ENCODE data around the gene FNDC3B. TPM values are rescaled to one million over a fixed set of nuclear protein-coding genes. Genes with fewer than 3 reads are reported as not detected.

FNDC3B gene
- total RNA-seq, 1 donor from 2014 or later, result 263 TPM

DNA sequence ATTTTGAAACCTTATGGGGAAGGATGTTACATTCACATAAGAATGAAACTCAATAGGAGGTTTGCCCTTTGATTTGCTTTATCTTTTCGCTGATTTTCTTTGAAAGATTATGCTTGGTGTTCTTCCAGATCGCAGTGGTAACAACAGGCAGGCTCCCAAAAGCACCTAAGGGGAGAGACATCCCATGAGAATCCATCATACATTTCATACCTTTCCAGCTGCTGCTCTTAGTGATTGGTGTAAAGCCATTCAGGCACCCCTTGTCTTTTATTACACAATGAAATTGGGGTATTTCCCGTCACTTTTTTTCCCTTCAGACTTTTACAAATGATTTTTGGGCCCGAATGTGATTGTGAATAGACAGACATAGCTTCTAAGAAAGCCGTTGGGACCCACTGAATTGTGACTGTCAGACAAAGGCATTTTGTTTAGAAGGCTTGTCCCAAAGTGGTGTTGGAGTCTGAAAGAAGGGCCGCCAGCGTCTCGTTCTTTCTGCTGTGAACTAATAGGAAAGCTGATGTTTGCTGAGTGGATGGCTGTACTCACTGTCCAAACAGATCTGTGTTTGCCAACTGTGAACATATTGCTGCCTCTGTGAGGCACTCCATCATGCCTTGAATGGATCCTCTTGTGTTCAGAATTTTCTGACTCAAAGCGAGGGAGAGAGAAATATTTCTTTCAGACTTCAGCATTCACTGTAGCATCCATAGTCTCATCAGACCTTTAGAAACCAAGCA, 164.3 kb downstream of the FNDC3B start:
- no peak for DNase-seq (ENCODE audit: extremely low read depth, low read depth, low spot score)

DNA sequence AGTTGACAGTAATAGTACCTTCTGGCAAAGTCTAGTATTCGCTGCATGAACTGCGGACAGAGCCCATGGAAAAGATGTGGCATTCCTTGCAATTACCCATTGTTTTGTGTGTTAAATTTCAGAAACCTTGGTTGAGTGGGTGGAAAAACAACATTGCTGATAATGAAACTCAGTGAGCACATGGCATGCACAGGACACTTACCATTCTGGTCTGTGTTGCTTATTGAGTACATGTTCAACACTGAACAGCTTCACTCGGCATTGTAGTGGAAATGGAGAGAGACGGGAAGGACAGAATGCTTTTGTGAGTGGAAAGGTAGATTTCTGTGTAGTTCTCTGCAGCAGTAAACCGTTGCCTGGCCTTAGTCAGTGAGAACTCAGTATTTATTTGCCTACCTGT, 165.3 kb downstream of the FNDC3B start:
- DNase-seq (ENCODE audit: extremely low read depth, low read depth, low spot score), result no peak

DNA sequence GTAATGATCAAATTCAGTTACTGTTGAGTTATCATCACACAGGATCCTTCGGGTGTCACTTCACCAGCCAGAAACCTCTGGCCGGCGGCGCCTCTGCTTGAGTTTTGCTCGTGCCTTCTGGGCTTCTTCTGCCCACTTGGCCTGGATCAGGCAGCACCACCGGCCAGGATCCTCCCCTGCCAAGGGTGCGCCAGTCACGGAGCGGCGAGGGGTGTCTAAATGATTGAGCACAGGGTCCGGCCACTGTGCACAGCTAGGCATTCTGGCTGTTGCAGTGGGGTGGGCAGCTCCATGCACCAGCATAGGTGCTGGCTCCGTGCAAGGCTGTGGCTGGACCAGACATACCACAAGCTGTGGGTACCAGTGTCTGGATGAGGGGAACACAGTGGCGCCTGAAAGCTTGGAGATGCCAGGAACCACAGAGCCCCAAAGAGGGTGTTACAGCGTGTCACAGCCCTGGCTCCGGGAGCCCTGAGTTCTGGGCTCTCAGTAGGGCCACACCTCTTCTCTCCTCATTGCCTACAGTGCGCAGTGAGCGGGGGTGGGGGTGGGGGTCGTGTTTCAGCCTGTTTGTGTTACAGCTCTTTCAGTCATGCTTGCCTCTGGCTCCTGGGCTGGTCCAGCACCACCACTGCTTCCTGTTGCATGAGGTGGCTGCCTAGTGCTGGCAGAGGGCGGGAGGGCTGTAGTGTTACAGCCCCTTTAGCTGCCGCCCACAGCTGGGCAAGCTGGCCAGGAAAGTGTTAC, 169.4 kb downstream of the FNDC3B start:
- no peak for DNase-seq (ENCODE audit: extremely low read depth, low read depth, low spot score)

DNA sequence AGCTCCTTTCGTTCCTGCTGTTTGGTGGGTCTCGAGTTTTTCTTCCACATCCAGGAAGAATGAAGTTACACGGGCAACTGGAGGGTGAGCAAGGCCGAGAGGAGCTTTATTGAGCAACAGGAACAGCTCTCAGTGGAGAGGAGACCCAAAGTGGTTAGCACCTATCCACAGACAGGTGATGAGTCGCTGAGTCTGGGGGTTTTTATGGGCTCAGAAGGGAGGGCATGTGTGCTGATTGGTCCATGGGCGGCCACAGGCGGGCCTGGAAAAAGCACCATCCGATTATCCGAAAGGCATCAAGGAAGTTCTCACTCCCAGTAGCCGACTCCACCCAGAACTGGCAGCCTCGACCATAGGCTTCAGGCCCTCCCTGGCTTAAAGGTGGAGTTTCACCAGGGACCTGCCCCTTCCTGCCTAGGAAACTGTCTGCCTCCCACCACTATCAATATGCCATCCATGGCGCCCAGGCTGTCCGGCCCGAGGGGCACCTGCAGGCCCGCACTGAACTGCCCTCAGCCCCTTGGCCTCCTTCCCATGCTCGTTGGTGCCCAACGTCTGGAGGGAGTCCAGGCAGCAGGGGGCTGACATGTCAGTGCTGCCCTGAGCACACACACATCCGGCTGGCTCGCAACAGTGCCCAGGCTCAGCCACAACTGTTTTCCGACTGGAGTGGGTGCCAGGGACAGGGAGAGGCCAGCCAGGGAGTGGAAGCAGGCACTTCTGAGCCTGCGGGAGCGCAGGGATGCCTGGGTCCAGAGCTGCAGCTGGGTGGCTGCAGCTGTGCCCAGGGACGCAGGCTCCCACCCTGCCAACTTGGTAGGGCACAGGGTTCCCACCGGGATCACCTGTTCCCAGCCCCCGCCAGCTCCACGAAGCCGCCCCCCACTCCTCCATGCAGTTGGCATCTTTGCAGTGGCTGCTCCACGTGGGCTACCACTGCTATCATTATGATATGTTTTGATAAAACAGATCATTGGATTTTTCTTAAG, 170.2 kb downstream of the FNDC3B start:
- no peak for DNase-seq (ENCODE audit: extremely low read depth, low read depth, low spot score)

DNA sequence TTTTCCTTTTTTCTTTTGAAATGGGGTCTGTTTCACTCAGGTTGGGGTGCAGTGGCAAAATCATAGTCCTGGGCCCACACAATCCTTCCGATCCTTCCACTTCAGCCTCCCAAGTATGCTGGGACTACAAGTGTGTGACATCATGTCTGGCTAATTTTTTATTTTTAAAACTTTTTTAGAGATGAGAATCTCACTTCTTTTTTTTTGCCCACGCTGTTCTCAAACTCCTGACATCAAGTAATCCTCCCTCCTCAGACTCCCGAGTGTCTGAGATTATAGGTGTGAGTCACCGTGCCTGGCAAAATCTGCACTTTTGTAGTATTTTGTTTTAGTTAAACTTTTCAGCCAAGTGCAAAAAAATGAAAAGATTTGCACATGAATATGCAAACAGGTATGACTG, 171.0 kb downstream of the FNDC3B start:
- no peak for DNase-seq (ENCODE audit: extremely low read depth, low read depth, low spot score)

DNA sequence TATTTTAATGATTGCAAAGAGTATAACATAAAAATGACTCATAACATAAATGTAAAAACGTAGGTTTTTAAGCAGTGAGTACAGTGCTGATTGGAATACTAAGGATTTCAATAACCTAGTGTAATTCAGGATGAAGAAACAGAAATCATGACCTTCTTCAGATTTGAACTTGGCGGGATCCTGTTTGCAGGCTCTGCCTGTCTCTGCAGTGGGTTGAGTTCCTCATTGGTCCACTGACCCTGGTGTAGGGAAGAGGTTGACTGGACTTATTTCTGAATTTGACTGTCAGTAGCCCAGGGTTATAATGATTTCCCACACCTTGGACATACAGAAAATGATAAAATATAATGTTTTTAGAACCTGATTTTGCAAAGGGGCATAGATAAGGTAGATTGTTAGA, 171.7 kb downstream of the FNDC3B start:
- no peak for DNase-seq (ENCODE audit: extremely low read depth, low read depth, low spot score)

DNA sequence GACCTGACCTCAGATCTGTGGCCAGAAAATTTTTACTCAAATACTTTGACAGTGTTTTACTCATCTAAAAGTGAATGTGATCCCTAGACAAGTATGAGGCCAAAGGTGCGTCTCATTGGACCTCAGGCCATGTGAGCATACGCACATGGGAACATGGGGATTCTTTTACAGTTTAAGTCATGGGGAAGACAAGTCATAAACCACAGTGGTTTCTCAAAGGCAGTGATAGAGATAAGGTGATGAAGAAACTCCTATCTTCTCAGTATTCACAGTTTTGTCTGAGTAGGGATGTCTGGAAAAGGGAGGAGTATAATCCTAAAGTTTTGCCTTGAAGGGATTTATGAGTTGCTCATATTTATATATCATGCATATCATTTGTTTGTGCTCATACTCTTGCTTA, 173.8 kb downstream of the FNDC3B start:
- DNase-seq (ENCODE audit: extremely low read depth, low read depth, low spot score), result no peak

DNA sequence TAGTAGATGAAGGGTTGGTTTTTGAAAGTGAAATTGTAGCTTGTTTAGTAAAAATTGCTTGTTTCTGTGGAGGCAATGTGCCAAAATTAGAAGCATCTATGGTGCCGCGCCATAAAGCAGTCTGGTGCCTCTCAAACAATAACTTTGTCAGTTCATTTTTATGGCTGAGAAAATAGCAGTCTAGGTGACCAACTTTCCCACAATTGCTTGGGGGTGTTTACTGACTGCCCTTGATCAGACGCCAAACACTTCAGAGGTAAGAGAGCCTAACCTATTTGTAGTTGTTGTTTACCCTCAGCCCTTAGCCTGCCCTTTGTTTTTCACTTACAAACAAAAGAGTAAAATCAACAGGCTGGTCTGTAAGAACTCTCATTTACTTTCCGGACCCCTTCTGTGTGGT, 174.5 kb downstream of the FNDC3B start:
- no peak for DNase-seq (ENCODE audit: extremely low read depth, low read depth, low spot score)

DNA sequence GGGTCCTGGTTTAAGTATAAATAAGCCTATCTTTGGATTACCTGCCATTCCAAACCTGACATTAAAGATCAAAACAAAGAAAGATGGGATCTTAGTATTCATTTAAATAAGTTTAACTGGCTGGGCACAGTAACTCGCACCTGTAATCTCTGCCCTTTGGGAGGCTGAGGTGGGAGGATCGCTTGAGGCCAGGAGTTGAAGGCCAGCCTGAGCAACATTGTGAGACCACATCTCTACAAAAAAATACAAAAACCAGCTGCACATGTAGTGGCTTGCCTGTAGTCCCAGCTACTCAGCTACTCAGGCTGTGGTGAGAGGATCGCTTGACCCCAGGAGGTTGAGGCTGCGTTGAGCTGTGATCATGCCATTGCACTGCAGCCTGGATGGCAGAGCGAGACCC, 176.9 kb downstream of the FNDC3B start:
- DNase-seq (ENCODE audit: extremely low read depth, low read depth, low spot score), result no peak

DNA sequence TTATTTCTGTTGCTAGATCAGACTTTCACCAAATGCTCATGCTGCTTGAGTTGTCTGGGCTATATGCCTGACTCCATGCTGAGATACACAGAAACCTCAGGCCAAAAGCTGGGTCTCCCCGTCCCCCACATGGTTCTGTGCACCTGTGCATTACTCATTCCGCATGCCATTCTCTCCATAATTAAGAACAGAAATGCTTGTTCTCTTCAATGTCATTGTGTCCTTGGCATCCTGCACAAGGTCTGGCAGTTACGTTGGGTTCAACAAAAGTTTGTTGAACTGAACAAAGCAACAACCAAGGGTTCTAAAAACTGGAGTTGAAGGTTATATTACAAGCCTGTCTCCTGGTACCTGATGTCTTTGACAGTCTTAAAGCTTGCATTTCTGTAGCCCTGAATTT, 177.5 kb downstream of the FNDC3B start:
- no peak for DNase-seq (ENCODE audit: extremely low read depth, low read depth, low spot score)

DNA sequence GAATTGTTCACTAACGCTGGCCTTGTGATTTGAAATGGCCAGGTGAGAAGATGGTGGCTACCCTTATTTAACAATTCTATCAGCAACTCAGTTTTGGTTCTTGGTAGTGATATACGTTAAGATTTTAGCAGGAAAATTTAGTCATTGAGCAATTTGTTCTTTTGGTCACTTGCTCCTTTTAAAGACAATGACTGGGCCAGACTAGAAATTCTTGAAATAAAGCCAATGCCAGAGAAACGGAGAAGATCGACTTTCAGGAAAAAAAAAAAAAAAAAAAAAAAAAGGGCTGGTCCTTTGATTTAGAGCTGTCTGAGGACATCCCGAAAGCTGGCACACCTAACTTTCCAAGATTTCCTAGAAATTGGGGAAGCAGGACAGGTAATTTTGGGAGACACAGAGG, 178.5 kb downstream of the FNDC3B start:
- DNase-seq (ENCODE audit: extremely low read depth, low read depth, low spot score), result no peak

DNA sequence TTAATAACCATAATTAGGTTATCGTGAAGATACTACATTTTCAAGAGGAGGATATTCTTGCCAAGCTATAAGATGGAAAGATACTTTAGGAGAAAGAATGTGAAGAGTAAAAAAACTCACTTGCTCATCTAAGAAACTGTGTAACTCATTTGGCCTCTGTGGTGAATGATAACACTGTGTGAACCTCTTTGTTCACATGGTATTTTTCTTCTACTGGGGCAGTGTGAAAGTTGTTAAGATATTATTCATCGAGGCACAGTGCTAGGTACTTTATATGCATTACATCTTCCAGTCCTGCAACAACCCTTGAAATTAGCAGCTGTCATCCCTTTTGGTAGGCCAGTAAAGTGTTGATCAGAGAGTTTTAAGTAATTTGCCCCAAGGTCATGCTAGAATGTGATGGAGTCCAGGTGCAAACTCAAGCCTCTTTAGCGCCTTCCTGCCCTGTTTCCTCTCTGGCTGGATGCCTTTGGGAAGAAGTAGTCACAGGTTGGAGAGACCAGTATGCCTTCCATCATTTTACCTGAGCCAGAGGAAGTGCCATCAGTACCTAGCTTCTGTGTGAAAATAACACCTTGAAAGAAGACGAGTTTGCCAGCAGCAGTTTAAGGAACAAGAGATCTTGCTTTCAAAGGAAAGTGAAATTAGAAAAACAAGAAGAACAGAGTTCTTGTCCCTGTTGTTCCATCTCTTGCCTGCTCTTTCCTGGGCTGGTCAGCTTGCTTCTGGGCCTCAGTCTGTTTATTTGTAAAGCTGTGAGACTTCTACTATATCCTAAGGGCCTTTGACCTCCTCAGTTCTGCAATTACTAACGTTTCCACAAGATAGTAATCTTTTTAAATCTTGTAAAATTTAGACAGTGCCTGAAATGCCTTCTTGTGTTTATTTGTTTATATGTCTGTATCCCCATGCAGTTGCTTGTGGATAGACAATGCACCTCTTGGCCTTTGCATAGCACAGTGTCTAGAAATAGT, 179.3 kb downstream of the FNDC3B start:
- DNase-seq (ENCODE audit: extremely low read depth, low read depth, low spot score), result no peak

DNA sequence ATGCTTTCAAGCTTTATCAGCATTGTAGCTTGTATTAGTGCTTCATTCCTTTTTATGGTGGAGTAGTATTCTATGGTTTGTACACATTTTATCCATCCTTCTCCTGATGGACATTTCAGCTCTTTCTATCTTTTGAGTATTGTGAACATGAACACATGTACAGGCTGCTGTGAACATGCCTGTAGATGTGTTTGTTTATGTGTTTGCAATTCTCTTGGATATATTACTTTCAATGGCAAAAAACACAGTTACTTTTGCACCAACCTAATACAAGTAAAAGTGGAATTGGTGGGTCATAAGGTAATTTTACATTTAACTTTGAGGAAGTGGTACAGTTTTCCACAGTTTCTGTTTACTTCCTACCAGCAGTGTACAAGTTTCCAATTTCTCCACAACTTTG, 180.4 kb downstream of the FNDC3B start:
- DNase-seq (ENCODE audit: extremely low read depth, low read depth, low spot score), result no peak

DNA sequence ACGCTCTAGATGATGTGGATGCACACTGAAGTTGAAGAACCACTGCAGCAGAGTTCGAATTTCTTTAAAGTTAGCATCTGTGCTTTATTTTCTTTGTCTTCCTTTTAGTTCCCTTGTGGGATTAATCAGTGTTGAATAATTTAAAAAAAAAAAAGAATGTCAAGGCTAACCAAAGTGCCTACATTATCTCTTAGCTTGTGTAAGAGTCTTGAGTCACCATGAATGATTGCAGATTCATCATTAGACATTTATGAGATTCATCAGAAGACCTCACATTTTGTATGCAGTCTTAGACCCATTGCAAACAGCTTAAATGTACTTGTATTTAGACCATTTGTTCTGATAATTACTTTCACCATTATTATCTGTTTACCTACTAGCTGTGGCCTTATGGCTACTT, 182.2 kb downstream of the FNDC3B start:
- DNase-seq (ENCODE audit: extremely low read depth, low read depth, low spot score), result no peak

DNA sequence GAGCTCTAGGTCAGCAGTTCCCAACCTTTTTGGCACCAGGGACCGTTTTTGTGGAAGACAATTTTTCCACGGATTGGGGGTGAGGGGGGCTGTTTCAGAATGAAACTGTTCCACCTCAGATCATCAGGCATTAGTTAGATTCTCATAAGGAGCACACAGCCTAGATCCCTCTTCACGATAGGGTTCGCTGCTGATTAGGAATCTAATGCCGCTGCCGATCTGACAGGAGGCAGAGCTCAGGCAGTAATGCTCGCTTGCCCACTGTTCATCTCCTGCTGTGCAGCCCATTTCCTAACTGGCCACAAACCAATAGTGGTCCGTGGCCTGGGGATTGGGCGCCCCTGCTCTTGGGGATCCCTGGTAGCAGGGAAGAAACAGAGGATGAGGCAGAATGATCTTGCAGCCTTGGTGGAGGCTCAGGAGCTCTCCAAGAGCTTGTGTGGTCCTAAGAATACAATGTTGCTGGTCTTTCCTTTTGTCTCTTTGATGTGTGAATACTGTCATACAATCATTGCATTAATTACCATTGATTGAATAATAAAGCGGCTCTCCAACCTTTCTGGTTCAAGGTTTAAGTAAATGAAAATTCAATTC, 183.2 kb downstream of the FNDC3B start:
- no peak for DNase-seq (ENCODE audit: extremely low read depth, low read depth, low spot score)

DNA sequence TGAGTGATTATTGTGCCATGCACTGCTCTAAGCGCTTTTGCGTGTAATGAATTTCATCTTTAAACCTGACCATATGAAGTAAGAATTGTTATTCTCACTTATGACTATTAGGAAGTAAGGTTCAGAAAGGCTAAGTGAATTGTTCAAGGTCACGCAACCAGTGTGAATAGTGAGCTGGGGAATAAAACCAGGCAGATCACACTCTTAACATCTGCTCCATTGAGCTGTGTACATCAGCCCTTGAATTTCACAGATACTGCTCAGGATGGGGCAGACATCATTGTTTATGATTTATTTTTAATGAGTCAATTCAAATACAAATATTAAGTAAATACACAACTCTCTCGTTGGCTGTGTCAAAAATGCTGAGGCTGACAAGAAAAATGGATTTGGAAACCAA, 184.5 kb downstream of the FNDC3B start:
- DNase-seq (ENCODE audit: extremely low read depth, low read depth, low spot score), result no peak

DNA sequence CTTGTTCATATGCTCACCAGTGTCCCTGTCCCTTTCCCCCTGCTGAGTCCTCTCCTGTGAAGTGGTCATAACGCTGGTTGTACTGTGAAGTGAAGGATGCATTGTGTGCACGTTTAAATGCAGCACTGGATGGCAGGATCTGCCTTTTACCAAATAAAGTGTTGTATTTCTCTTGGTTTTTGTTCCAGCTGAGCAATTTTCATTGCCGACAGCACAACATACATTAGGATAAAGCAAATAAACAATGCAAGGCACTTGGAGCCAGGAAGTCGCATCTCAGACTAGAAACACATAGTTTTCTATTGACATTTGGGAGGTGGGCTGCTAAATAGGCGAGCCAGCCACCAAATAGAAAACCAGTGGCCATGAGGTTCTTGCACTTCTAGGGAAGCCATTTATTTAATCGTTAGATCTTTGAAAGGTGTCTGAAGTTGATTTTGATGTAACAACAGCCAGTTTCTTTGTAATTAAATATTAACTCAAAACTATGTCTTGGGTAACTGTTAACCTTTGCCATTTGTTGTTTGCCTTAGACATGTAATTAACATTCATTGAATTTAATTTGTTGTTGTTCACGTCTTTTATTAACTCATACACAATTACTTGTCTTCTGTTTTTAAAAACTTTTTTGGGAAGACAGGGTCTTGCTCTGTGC, 185.3 kb downstream of the FNDC3B start:
- DNase-seq (ENCODE audit: extremely low read depth, low read depth, low spot score), result no peak

DNA sequence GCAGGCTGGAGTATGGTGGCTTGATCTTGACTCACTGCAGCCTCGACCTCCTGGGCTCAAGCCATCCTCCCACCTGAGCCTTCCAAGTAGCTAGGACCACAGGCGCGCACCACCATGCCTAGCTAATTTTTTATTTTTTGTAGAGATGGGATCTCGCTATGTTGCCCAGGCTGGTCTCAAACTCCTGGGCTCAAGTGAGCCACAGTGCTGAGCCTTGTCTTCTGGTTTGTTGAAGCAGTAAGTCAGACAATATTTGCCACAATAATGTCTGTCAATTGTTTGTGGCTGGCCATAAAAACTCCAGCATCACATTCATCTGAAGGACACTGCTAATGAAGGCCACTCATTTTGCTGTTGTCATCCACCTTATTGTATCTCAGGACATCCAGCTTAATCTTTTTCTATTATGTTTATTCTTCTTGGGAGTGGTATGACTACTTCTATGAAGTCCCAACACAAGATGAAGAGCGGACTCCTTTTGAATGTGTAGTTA, 185.9 kb downstream of the FNDC3B start:
- no peak for DNase-seq (ENCODE audit: extremely low read depth, low read depth, low spot score)

DNA sequence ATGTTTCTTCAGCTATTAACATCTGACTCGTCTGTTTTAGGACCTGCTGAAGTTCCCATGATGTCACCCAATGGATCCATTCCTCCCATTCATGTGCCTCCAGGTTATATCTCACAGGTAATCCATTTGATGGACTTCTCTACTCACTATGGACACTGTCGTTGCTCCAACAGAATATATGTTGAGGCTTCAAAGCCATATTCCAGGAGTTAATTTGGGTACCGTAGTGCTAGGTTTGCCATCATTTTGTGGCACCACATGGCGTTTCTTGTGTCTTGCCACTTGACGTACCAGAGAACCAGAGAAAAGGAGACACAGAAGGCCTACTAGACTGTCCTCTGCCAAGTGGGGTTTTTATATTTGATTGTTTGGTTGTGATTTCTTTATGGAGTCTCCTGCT, 187.5 kb downstream of the FNDC3B start:
- DNase-seq (ENCODE audit: extremely low read depth, low read depth, low spot score), result no peak
